ENCODE data around the gene BTBD9.

The BTBD9 gene

DNA sequence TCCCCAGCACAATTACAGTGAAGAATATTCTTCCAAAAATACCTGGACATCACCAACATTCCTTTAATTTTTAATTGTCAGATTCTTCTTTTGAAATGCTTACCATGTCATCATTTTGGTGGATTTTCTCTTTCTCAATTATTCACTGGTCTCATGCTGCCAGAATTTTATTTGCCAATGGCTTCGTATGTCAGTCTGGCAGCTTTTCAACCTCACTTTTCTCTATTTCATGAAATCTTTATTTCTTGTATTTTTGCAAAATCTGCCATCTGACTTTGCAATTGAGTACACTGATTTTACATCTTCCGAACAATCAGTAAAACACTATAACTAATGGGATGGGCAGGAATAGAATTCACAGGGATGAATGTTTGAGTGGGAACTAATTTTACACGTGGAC lies 84.1 kb downstream of the BTBD9 start:
- TF ChIP-seq, protein P1, sequence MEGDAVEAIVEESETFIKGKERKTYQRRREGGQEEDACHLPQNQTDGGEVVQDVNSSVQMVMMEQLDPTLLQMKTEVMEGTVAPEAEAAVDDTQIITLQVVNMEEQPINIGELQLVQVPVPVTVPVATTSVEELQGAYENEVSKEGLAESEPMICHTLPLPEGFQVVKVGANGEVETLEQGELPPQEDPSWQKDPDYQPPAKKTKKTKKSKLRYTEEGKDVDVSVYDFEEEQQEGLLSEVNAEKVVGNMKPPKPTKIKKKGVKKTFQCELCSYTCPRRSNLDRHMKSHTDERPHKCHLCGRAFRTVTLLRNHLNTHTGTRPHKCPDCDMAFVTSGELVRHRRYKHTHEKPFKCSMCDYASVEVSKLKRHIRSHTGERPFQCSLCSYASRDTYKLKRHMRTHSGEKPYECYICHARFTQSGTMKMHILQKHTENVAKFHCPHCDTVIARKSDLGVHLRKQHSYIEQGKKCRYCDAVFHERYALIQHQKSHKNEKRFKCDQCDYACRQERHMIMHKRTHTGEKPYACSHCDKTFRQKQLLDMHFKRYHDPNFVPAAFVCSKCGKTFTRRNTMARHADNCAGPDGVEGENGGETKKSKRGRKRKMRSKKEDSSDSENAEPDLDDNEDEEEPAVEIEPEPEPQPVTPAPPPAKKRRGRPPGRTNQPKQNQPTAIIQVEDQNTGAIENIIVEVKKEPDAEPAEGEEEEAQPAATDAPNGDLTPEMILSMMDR (IDR thresholded peaks at IDR 0.05; ENCODE audit: low read depth, low read length, poor library complexity, severe bottlenecking), result no peak
- no peak for TF ChIP-seq EZH2phosphoT487 (IDR thresholded peaks at IDR 0.05; ENCODE audit: borderline replicate concordance, low read length)
- no peak overlapping the region for H3K27ac ChIP-seq (ENCODE audit: low read depth, low read length)
- no peaks in the 10 kb centered on the region for H3K9me2 ChIP-seq (replicated peaks; ENCODE audit: control insufficient read depth, low read length)

DNA sequence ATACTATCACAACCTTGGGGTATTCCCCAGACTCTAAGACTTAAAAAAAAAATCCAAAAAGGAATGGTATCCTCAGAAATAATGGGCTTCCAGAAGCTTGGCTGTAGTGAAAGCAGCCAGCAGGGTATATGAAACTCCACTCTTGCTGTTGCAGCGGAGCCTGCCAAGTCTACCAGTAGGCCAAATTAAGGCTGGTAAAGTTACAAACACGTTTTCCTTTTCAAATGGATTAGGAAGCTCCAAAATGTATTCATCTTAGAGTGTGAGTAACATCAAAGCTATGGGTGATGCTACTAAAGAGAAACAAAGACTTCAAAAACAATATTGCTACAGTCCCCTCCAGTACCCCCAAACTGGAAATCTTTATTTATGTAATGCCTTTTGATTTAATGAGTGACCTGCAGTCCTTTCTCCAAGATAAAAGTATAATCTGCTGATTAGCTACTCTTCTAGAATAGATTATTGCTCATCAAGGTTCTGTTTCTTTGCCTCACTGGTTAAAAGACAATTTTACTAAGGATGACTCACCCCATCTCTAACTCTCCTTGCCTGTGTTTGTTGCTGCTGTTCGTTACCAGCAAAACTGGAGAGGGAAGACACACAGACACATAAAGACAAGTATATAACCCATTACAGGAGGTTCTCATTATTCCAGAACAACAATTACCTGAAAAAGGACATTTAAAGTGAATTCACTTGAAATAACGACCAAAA lies 84.9 kb downstream of the BTBD9 start:
- Histone ChIP-seq H3K4me1 (ENCODE audit: control insufficient read depth, low read length) (peaks cover 13% of the 10 kb centered on the region), H3K9me3 (ENCODE audit: control insufficient read depth, insufficient read depth, low read length) (peaks cover 6% of the 10 kb centered on the region; the same call in 1 of the 2 replicates), H3K9me2 (replicated peaks; ENCODE audit: control insufficient read depth, low read length) (no peaks in the 10 kb centered on the region), H3K4me2 (ENCODE audit: low read length) (no peak overlapping the region), H3K4me3 (ENCODE audit: low read length) (no peak overlapping the region), H4K20me1 (ENCODE audit: control insufficient read depth, insufficient read depth, low read depth, low read length) (no peaks in the 10 kb centered on the region), H3K27me3 (ENCODE audit: control insufficient read depth, low read length) (no peaks in the 10 kb centered on the region), H3F3A (ENCODE audit: control insufficient read depth, insufficient read depth) (no peaks in the 10 kb centered on the region), H3K27ac (ENCODE audit: low read depth, low read length) (no peak overlapping the region), H3K79me2 (ENCODE audit: control insufficient read depth, low read length) (no peaks in the 10 kb centered on the region), H3K36me3 (ENCODE audit: control insufficient read depth, low read length) (no peaks in the 10 kb centered on the region)
- TF ChIP-seq, protein P1 (IDR thresholded peaks at IDR 0.05; ENCODE audit: low read depth, low read length, poor library complexity, severe bottlenecking), result no peak

More for the DNA sequence above, 84.1 kb downstream of the BTBD9 start:
- Histone ChIP-seq H3K4me3 (ENCODE audit: low read length) (no peak overlapping the region), H3K4me1 (ENCODE audit: control insufficient read depth, low read length) (peaks cover 13% of the 10 kb centered on the region), H3K36me3 (ENCODE audit: control insufficient read depth, low read length) (no peaks in the 10 kb centered on the region), H3K4me2 (ENCODE audit: low read length) (no peak overlapping the region), H3F3A (ENCODE audit: control insufficient read depth, insufficient read depth) (no peaks in the 10 kb centered on the region), H3K9me3 (ENCODE audit: control insufficient read depth, insufficient read depth, low read length) (peaks cover 6% of the 10 kb centered on the region; the same call in 1 of the 2 replicates), H3K27me3 (ENCODE audit: control insufficient read depth, low read length) (no peaks in the 10 kb centered on the region), H3K79me2 (ENCODE audit: control insufficient read depth, low read length) (no peaks in the 10 kb centered on the region), H4K20me1 (ENCODE audit: control insufficient read depth, insufficient read depth, low read depth, low read length) (no peaks in the 10 kb centered on the region)

- no peaks in the 10 kb centered on the region for H3K36me3 ChIP-seq (ENCODE audit: control insufficient read depth, low read length)
- no peaks in the 10 kb centered on the region for H3F3A ChIP-seq (ENCODE audit: control insufficient read depth, insufficient read depth)
- no peaks in the 10 kb centered on the region for H3K79me2 ChIP-seq (ENCODE audit: control insufficient read depth, low read length)
- no peak overlapping the region for H3K27ac ChIP-seq (ENCODE audit: low read depth, low read length)
- H3K9me2 ChIP-seq (replicated peaks; ENCODE audit: control insufficient read depth, low read length), result no peaks in the 10 kb centered on the region
- no peaks in the 10 kb centered on the region for H3K27me3 ChIP-seq (ENCODE audit: control insufficient read depth, low read length)
- peaks cover 6% of the 10 kb centered on the region; the same call in 1 of the 2 replicates for H3K9me3 ChIP-seq (ENCODE audit: control insufficient read depth, insufficient read depth, low read length)
- peaks cover 13% of the 10 kb centered on the region for H3K4me1 ChIP-seq (ENCODE audit: control insufficient read depth, low read length)
- H3K4me2 ChIP-seq (ENCODE audit: low read length), result no peak overlapping the region
- no peak for TF ChIP-seq EZH2phosphoT487 (IDR thresholded peaks at IDR 0.05; ENCODE audit: borderline replicate concordance, low read length)
- TF ChIP-seq, protein P1 (IDR thresholded peaks at IDR 0.05; ENCODE audit: low read depth, low read length, poor library complexity, severe bottlenecking), result no peak
- no peak overlapping the region for H3K4me3 ChIP-seq (ENCODE audit: low read length)
- no peaks in the 10 kb centered on the region for H4K20me1 ChIP-seq (ENCODE audit: control insufficient read depth, insufficient read depth, low read depth, low read length)
Observed at GRCh38 chr6:38554014-38554413, 85.7 kb downstream of the BTBD9 start.

Measured in DOHH2 (cell line).